Left hindlimb (tissue), 1 donor: ENCODE measurements around the gene NHSL1.

Experiments used
- DNase-seq: peaks from one replicate; pipeline ENCODE4 v3.0.0-alpha.2; 2018

Gene NHSL1

GRCh38 chr6:138400326-138400725 lies 99.0 kb downstream of the NHSL1 start:
- DNase-seq = no peak

- DNase-seq = no peak
These were observed 101.9 kb downstream of the NHSL1 start for GRCh38 chr6:138397128-138398122.

GRCh38 chr6:138396709-138397108 lies 102.6 kb downstream of the NHSL1 start:
- DNase-seq = no peak

GRCh38 chr6:138393871-138394783 lies 105.2 kb downstream of the NHSL1 start:
- no peak for DNase-seq

GRCh38 chr6:138389551-138389950 lies 109.7 kb downstream of the NHSL1 start:
- DNase-seq = no peak

GRCh38 chr6:138387577-138388368 lies 111.5 kb downstream of the NHSL1 start:
- no peak for DNase-seq

GRCh38 chr6:138386897-138387296 lies 112.4 kb downstream of the NHSL1 start:
- DNase-seq = no peak

GRCh38 chr6:138383776-138384175 lies 115.5 kb downstream of the NHSL1 start:
- DNase-seq = no peak

- DNase-seq = no peak
These were observed 116.6 kb downstream of the NHSL1 start for GRCh38 chr6:138382498-138383265.

- DNase-seq = no peak
These were observed 120.8 kb downstream of the NHSL1 start for GRCh38 chr6:138378463-138378862.

- DNase-seq = no peak
These were observed 121.5 kb downstream of the NHSL1 start, which contains the start of gene SMIM28 for GRCh38 chr6:138377844-138378243. SMIM28 (plus strand) TSS chr6:138377905; CDS start chr6:138378073, 168 bp downstream.

GRCh38 chr6:138377042-138377441 lies 122.3 kb downstream of the NHSL1 start:
- no peak for DNase-seq

- no peak for DNase-seq
These were observed 124.5 kb downstream of the NHSL1 start for GRCh38 chr6:138374815-138375214.

GRCh38 chr6:138374230-138374629 lies 125.1 kb downstream of the NHSL1 start:
- DNase-seq = no peak

GRCh38 chr6:138372711-138373463 lies 126.4 kb downstream of the NHSL1 start:
- no peak for DNase-seq
